H1 (cell line): ENCODE data around the gene TTC9. TPM values are rescaled to one million over a fixed set of nuclear protein-coding genes. Genes with fewer than 3 reads are reported as not detected.

Source experiments
- ATF3 ChIP-seq: IDR thresholded peaks from 2 replicates; pipeline ENCODE4 v1.6.1; 2011; ENCODE audit warnings: low read depth, mild to moderate bottlenecking, low read length; ENCODE audit not compliant: insufficient read depth
- BACH1 ChIP-seq: IDR thresholded peaks from 2 replicates; pipeline ENCODE4 v1.6.1; 2012; ENCODE audit warnings: low read length, improper control_type of control experiment
- CBX8 ChIP-seq: fragments of 300-800, 300-1000 bp; sonication (generic); IDR thresholded peaks from 2 replicates; pipeline ENCODE4 v1.7.1; 2016; ENCODE audit warnings: low read depth, low read length, borderline replicate concordance
- CHD7 ChIP-seq: fragments of 300-600 bp; sonication (generic); IDR thresholded peaks from 2 replicates; pipeline ENCODE4 v1.7.1; 2012; ENCODE audit warnings: low read length, moderate library complexity, mild to moderate bottlenecking, inconsistent platforms; ENCODE audit not compliant: insufficient replicate concordance
- E2F6 ChIP-seq: IDR thresholded peaks from 2 replicates; pipeline ENCODE4 v1.6.1; 2012; ENCODE audit warnings: inconsistent platforms
- EP300 ChIP-seq, 2 experiments: IDR thresholded peaks; 1 replicate in 1 of 2; 2 replicates in 1 of 2; pipeline ENCODE4 v1.6.1; 2011 to 2012; ENCODE audit warnings: low read depth in 2 of 2, low read length in 2 of 2, mild to moderate bottlenecking in 2 of 2, borderline replicate concordance in 1 of 2, inconsistent platforms in 1 of 2, moderate library complexity in 1 of 2
- FOSL1 ChIP-seq: IDR thresholded peaks from 2 replicates; pipeline ENCODE4 v1.6.1; 2011; ENCODE audit warnings: mild to moderate bottlenecking, low read depth, low read length, moderate library complexity; ENCODE audit not compliant: insufficient read depth
- KDM4A ChIP-seq: IDR thresholded peaks from one replicate; pipeline ENCODE4 v1.7.1; 2012; ENCODE audit warnings: low read depth, mild to moderate bottlenecking, moderate library complexity, low read length, inconsistent platforms; ENCODE audit not compliant: severe bottlenecking
- MAFK ChIP-seq: IDR thresholded peaks from 2 replicates; pipeline ENCODE4 v1.6.1; 2012; ENCODE audit warnings: low read depth, mild to moderate bottlenecking, improper control_type of control experiment, low read length
- POLR2A ChIP-seq, 2 experiments: IDR thresholded peaks; 1 replicate in 1 of 2; 2 replicates in 1 of 2; pipeline ENCODE4 v1.6.1; 2011; ENCODE audit warnings: low read depth in 2 of 2, low read length in 2 of 2, mild to moderate bottlenecking in 2 of 2; ENCODE audit errors: control extremely low read depth in 1 of 2
- TBP ChIP-seq: IDR thresholded peaks from 2 replicates; pipeline ENCODE4 v1.6.1; 2011; ENCODE audit warnings: low read depth, low read length, improper control_type of control experiment
- polyA plus RNA-seq, 7 experiments: library from polyadenylated mRNA; depleted of rRNA in 3 of 7; stranded (reverse) in 5 of 7; unstranded in 2 of 7; fragments of >200 nt in 5 of 7; fragments of 200-250 nt in 2 of 7; gene quantifications; 1 replicate in 5 of 7; 2 replicates in 1 of 7; 4 replicates in 1 of 7; pipeline versions ENCODE4 v1.2.1 to v1.2.3, GENCODE V29; 2011 to 2013; ENCODE audit warnings: missing spikeins in 2 of 7, mixed read lengths in 2 of 7
- total RNA-seq: library from RNA; stranded (reverse); fragmentation: NEBNext Ultra II Directional; extraction: Animal tissue kit (Norgen Biotek cat#: 25700); gene quantifications from 2 replicates; pipeline ENCODE4 v1.2.1, GENCODE V29; 2021

TTC9 gene
- total and polyA plus RNA-seq, 2 of the 8 experiments (the other 6 are each of a cell fraction or from before 2014, with no cell fraction given): 21.0 to 29.5 TPM

- TF ChIP-seq CHD7 (no peak), BACH1 (peak; percentile 76), MAFK (peak; percentile 70), POLR2A (IDR thresholded peaks at IDR 0.05; ENCODE audit: control extremely low read depth in 1 of 2, low read depth in 2 of 2, low read length in 2 of 2) (no peak), EP300 (IDR thresholded peaks at IDR 0.05; ENCODE audit: borderline replicate concordance in 1 of 2, low read depth in 2 of 2, low read length in 2 of 2) (no peak), TBP (no peak), CBX8 (no peak), ATF3 (no peak), FOSL1 (no peak), E2F6 (no peak), KDM4A (no peak)
Observed at GRCh38 chr14:70698288-70698687, 56.6 kb downstream of the TTC9 start (continued).
